H1 (cell line): ENCODE data around the gene HPS5. TPM values are rescaled to one million over a fixed set of nuclear protein-coding genes. Genes with fewer than 3 reads are reported as not detected.

ENCODE experiments used
- CTCF ChIA-PET: fragments of 300-600 bp; sonication (Branson Sonifier 250); formaldehyde crosslinking; loops from one replicate; lab custom pipeline; 2021; ENCODE audit not compliant: partially characterized antibody; lab: Charles Lee
- POLR2A ChIA-PET: fragments of 300-600 bp; sonication (Branson Sonifier 250); formaldehyde crosslinking; loops from one replicate; lab custom pipeline; 2021; ENCODE audit warnings: inconsistent platforms; ENCODE audit not compliant: partially characterized antibody; lab: Charles Lee
- DNase-seq, 2 experiments: peaks; one replicate each; pipeline versions ENCODE4 v3.0.0 to v3.0.0-alpha.2; 2010 to 2022; ENCODE audit warnings: low spot score in 2 of 2, low read depth in 1 of 2, mixed read lengths in 1 of 2
- FAIRE-seq: peaks from 2 replicates; lab custom pipeline; 2011; peaks lifted over from hg19 to GRCh38; lab: Jason Lieb, UNC
- H2AFZ ChIP-seq: 2 replicates; pipeline ENCODE4 v1.8.1; 2012; ENCODE audit warnings: low read length, inconsistent platforms
- H2AK5ac ChIP-seq: 2 replicates; pipeline ENCODE4 v1.6.1; 2013; ENCODE audit warnings: low read depth, low read length
- H2BK120ac ChIP-seq: replicated peaks from 2 replicates; pipeline ENCODE3; 2013; ENCODE audit warnings: low read depth, low read length, inconsistent platforms
- H2BK12ac ChIP-seq: 2 replicates; pipeline ENCODE4 v1.6.1; 2013; ENCODE audit warnings: low read depth, low read length
- H2BK15ac ChIP-seq: 2 replicates; pipeline ENCODE4 v1.6.1; 2013; ENCODE audit warnings: low read length
- H2BK20ac ChIP-seq: 2 replicates; pipeline ENCODE4 v1.6.1; 2013; ENCODE audit warnings: low read length
- H2BK5ac ChIP-seq: 2 replicates; pipeline ENCODE4 v1.6.1; 2013; ENCODE audit warnings: low read depth, low read length
- H3K14ac ChIP-seq: 2 replicates; pipeline ENCODE4 v1.6.1; 2013; ENCODE audit warnings: inconsistent platforms; ENCODE audit not compliant: insufficient read length
- H3K18ac ChIP-seq: 2 replicates; pipeline ENCODE4 v1.6.1; 2013; ENCODE audit warnings: low read length; ENCODE audit errors: extremely low read depth
- H3K23ac ChIP-seq: 2 replicates; pipeline ENCODE4 v1.6.1; 2013; ENCODE audit warnings: inconsistent platforms; ENCODE audit not compliant: insufficient read length
- H3K23me2 ChIP-seq: 2 replicates; pipeline ENCODE4 v1.6.1; 2013; ENCODE audit warnings: low read depth, low read length
- H3K27ac ChIP-seq: 2 replicates; pipeline ENCODE4 v1.6.1; 2011; ENCODE audit warnings: low read depth, low read length, inconsistent platforms
- H3K27me3 ChIP-seq, 4 experiments: replicated peaks in 1 of 4; 1 replicate in 1 of 4; 2 replicates in 3 of 4; pipeline versions ENCODE4 v1.6.1 to v1.8.1; 2011 to 2013; ENCODE audit warnings: low read length in 3 of 4, mild to moderate bottlenecking in 3 of 4, inconsistent platforms in 2 of 4, mixed read lengths in 2 of 4, moderate library complexity in 1 of 4; ENCODE audit not compliant: control insufficient read depth in 3 of 4, insufficient read depth in 3 of 4; ENCODE audit errors: extremely low read depth in 1 of 4
- H3K36me3 ChIP-seq, 4 experiments: 2 replicates each; pipeline versions ENCODE4 v1.6.1 to v1.8.1; 2011 to 2013; ENCODE audit warnings: mild to moderate bottlenecking in 4 of 4, low read length in 3 of 4, moderate library complexity in 2 of 4, control low read depth in 1 of 4, inconsistent platforms in 1 of 4; ENCODE audit not compliant: insufficient read depth in 4 of 4, control insufficient read depth in 2 of 4
- H3K4ac ChIP-seq: replicated peaks from 2 replicates; pipeline ENCODE3; 2013; ENCODE audit warnings: low read length, low read depth, mixed read lengths, inconsistent platforms; ENCODE audit not compliant: insufficient read length
- H3K4me1 ChIP-seq, 4 experiments: replicated peaks in 1 of 4; 1 replicate in 1 of 4; 2 replicates in 3 of 4; pipeline versions ENCODE4 v1.6.1 to v1.8.1; 2011 to 2013; ENCODE audit warnings: low read length in 3 of 4, inconsistent platforms in 2 of 4, mixed read lengths in 1 of 4; ENCODE audit not compliant: insufficient read depth in 4 of 4, control insufficient read depth in 3 of 4
- H3K4me2 ChIP-seq, 2 experiments: 2 replicates each; pipeline versions ENCODE4 v1.6.1 to v1.8.1; 2011 to 2013; ENCODE audit warnings: low read depth in 2 of 2, low read length in 2 of 2, control low read depth in 1 of 2, inconsistent platforms in 1 of 2, mild to moderate bottlenecking in 1 of 2; ENCODE audit not compliant: insufficient read depth in 1 of 2
- H3K4me3 ChIP-seq, 4 experiments: fragments of 200-600, 300-600 bp in 1 of 4; sonication (generic), shearing (Covaris generic), sonication (Bioruptor Twin) in 1 of 4; 2 replicates each; pipeline versions ENCODE4 v1.5.1 to v1.8.1; 2011 to 2016; ENCODE audit warnings: low read length in 4 of 4, low read depth in 3 of 4, control low read depth in 2 of 4, inconsistent platforms in 2 of 4, mild to moderate bottlenecking in 2 of 4, mixed read lengths in 1 of 4, moderate library complexity in 1 of 4; ENCODE audit not compliant: insufficient read depth in 2 of 4; ENCODE audit errors: extremely low read depth in 1 of 4
- H3K56ac ChIP-seq: replicated peaks from 2 replicates; pipeline ENCODE3; 2013; ENCODE audit warnings: low read depth, mild to moderate bottlenecking, mixed read lengths, low read length, inconsistent platforms; ENCODE audit not compliant: insufficient read length
- H3K79me1 ChIP-seq: 2 replicates; pipeline ENCODE4 v1.6.1; 2013; ENCODE audit warnings: low read depth, low read length, control low read depth
- H3K79me2 ChIP-seq, 2 experiments: 2 replicates each; pipeline versions ENCODE4 v1.6.1 to v1.8.1; 2012 to 2013; ENCODE audit warnings: low read length in 2 of 2, mild to moderate bottlenecking in 2 of 2, inconsistent platforms in 1 of 2; ENCODE audit not compliant: insufficient read depth in 2 of 2, control insufficient read depth in 1 of 2
- H3K9ac ChIP-seq, 4 experiments: replicated peaks in 1 of 4; 1 replicate in 1 of 4; 2 replicates in 3 of 4; pipeline versions ENCODE4 v1.6.1 to v1.8.1; 2011 to 2013; ENCODE audit warnings: low read depth in 3 of 4, low read length in 3 of 4, control low read depth in 2 of 4, mild to moderate bottlenecking in 2 of 4, moderate library complexity in 2 of 4, inconsistent platforms in 1 of 4; ENCODE audit errors: extremely low read depth in 1 of 4
- H3K9me3 ChIP-seq, 2 experiments: 2 replicates each; pipeline versions ENCODE4 v1.6.1 to v1.8.1; 2012 to 2013; ENCODE audit warnings: mild to moderate bottlenecking in 2 of 2, moderate library complexity in 2 of 2, control low read depth in 1 of 2, inconsistent platforms in 1 of 2, low read depth in 1 of 2, low read length in 1 of 2, mixed read lengths in 1 of 2; ENCODE audit not compliant: insufficient read depth in 2 of 2
- H4K20me1 ChIP-seq, 2 experiments: replicated peaks in 1 of 2; 2 replicates each; pipeline versions ENCODE3 to v1.8.1; 2011 to 2013; ENCODE audit warnings: inconsistent platforms in 2 of 2, low read length in 2 of 2, mild to moderate bottlenecking in 1 of 2; ENCODE audit not compliant: insufficient read depth in 2 of 2, control insufficient read depth in 1 of 2
- H4K5ac ChIP-seq: 2 replicates; pipeline ENCODE4 v1.6.1; 2013; ENCODE audit warnings: low read length, low read depth, mixed read lengths, inconsistent platforms; ENCODE audit not compliant: insufficient read length
- H4K8ac ChIP-seq: 2 replicates; pipeline ENCODE4 v1.8.0; 2013; ENCODE audit warnings: mild to moderate bottlenecking, moderate library complexity, low read length, inconsistent platforms; ENCODE audit not compliant: insufficient read depth; ENCODE audit errors: extremely low read depth
- H4K91ac ChIP-seq: replicated peaks from 2 replicates; pipeline ENCODE3; 2013; ENCODE audit warnings: low read length, mixed read lengths, inconsistent platforms; ENCODE audit not compliant: insufficient read length
- BRCA1 ChIP-seq: IDR thresholded peaks from 2 replicates; pipeline ENCODE4 v1.6.1; 2012; ENCODE audit warnings: low read depth, low read length, improper control_type of control experiment
- CBX8 ChIP-seq: fragments of 300-800, 300-1000 bp; sonication (generic); IDR thresholded peaks from 2 replicates; pipeline ENCODE4 v1.7.1; 2016; ENCODE audit warnings: low read depth, low read length, borderline replicate concordance
- JUN ChIP-seq: IDR thresholded peaks from 2 replicates; pipeline ENCODE4 v1.6.1; 2011; ENCODE audit warnings: low read depth, mild to moderate bottlenecking, improper control_type of control experiment, low read length
- NRF1 ChIP-seq: IDR thresholded peaks from 2 replicates; pipeline ENCODE4 v1.6.1; 2011; ENCODE audit warnings: mild to moderate bottlenecking, low read depth, low read length, improper control_type of control experiment
- SIX5 ChIP-seq: IDR thresholded peaks from 2 replicates; pipeline ENCODE4 v1.6.1; 2011; ENCODE audit warnings: mild to moderate bottlenecking, low read depth, low read length
- SP1 ChIP-seq: IDR thresholded peaks from 2 replicates; pipeline ENCODE4 v1.6.1; 2011; ENCODE audit warnings: low read depth, low read length
- TAF7 ChIP-seq: optimal IDR thresholded peaks from 2 replicates; pipeline ENCODE3; 2011; ENCODE audit warnings: low read depth, mild to moderate bottlenecking, inconsistent platforms, low read length, moderate library complexity, borderline replicate concordance
- TBP ChIP-seq: IDR thresholded peaks from 2 replicates; pipeline ENCODE4 v1.6.1; 2011; ENCODE audit warnings: low read depth, low read length, improper control_type of control experiment
- WGBS, 2 experiments: shearing (Covaris generic) in 1 of 2; methylation state at CpG; one replicate each; pipeline versions ENCODE4 v1.1.6 to v1.1.7; 2013 to 2015; ENCODE audit warnings: low lambda C conversion rate in 2 of 2, mixed read lengths in 2 of 2, inconsistent platforms in 1 of 2, low coverage in 1 of 2, missing lambda C conversion rate in 1 of 2; ENCODE audit not compliant: insufficient replicate concordance in 2 of 2, insufficient coverage in 1 of 2, insufficient read length in 1 of 2; ENCODE audit errors: extremely low coverage in 1 of 2, missing lambda C conversion rate in 1 of 2; 5-methylcytosine and 5-hydroxymethylcytosine counted together
- polyA plus RNA-seq, 7 experiments: library from polyadenylated mRNA; depleted of rRNA in 3 of 7; stranded (reverse) in 5 of 7; unstranded in 2 of 7; fragments of >200 nt in 5 of 7; fragments of 200-250 nt in 2 of 7; gene quantifications; 1 replicate in 5 of 7; 2 replicates in 1 of 7; 4 replicates in 1 of 7; pipeline versions ENCODE4 v1.2.1 to v1.2.3, GENCODE V29; 2011 to 2013; ENCODE audit warnings: missing spikeins in 2 of 7, mixed read lengths in 2 of 7
- total RNA-seq: library from RNA; stranded (reverse); fragmentation: NEBNext Ultra II Directional; extraction: Animal tissue kit (Norgen Biotek cat#: 25700); gene quantifications from 2 replicates; pipeline ENCODE4 v1.2.1, GENCODE V29; 2021
- TF ChIP-seq, protein P1 (sequence below), 3 experiments: IDR thresholded peaks; 1 replicate in 2 of 3; 2 replicates in 1 of 3; pipeline versions ENCODE4 v1.5.1 to v1.6.1; 2011; ENCODE audit warnings: low read length in 3 of 3, mild to moderate bottlenecking in 3 of 3, inconsistent platforms in 2 of 3, low read depth in 1 of 3, moderate library complexity in 1 of 3; ENCODE audit not compliant: insufficient read depth in 1 of 3; ENCODE audit errors: control extremely low read depth in 1 of 3

Gene HPS5
- total and polyA plus RNA-seq, 2 of the 8 experiments (the other 6 are each of a cell fraction or from before 2014, with no cell fraction given) = 5.0 to 18.5 TPM

DNA sequence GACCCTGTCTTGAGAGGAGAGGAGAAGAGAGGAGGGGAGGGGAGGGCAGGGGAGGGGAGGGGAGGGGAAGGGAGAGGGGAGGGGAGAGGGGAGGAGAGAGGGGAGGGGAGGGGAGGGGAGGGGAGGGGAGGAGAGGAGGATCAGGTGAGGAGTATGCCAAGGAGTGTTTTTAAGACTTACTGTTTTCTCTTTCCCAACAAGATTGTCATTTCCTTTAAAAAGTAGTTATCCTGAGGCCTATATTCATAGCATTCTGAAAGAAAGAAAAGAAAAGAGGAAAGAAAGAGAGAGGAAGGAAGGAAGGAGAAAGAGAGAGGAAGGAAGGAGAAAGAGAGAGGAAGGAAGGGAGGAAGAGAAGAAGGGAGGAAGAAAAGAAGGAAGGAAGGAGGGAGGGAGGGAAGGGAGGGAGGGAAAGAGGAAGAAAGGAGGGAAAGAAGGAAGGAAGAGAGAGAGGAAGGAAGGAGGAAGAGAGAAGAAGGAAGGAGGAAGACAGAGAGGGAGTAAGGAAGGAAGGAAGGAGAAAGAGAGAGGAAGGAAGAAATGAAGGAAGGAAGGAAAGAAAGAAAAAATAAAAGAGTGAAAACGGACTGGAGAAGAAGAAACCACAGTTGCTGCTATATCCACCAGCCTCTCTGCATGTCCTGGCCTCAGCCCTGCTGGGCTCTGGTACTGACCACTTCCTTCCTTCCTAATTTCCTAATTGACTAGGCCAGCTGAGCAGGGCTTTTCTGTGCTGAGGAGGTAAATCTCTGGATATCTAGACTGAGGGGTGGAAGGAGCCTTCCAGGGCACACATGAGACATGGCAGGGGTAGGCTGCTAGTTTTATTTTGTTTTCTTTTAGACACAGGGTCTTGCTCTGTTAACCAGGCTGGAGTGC lies 57.0 kb downstream of the HPS5 start:
- Histone ChIP-seq H3K79me2 (no peaks in the 10 kb centered on the region), H3K23ac (no peak overlapping the region), H3K27ac (no peak overlapping the region), H3K14ac (no peak overlapping the region), H3K23me2 (no peaks in the 10 kb centered on the region; the same call in 1 of the 2 replicates), H3K36me3 (no peaks in the 10 kb centered on the region), H4K91ac (no peak overlapping the region), H2BK12ac (0 out of 2 replicates have a peak overlapping the region, but pooled peaks have one; percentile 17), H4K8ac (no peak overlapping the region), H3K9me3 (no peaks in the 10 kb centered on the region; a peak in 1 of 4 replicates), H3K18ac (no peak overlapping the region), H2AK5ac (no peak overlapping the region), H3K9ac (no peak overlapping the region), H2BK15ac (no peak overlapping the region), H4K20me1 (no peaks in the 10 kb centered on the region), H2BK20ac (no peak overlapping the region), H4K5ac (no peak overlapping the region), H2BK120ac (no peak overlapping the region), H2AFZ (no peak overlapping the region), H2BK5ac (no peak overlapping the region), H3K4me1 (peaks cover 0 to 3% (median under 1%) of the 10 kb centered on the region in 4 experiments; a peak in 2 of 7 replicates), H3K4me2 (no peak overlapping the region), H3K79me1 (no peaks in the 10 kb centered on the region), H3K4ac (no peak overlapping the region), H3K27me3 (no peaks in the 10 kb centered on the region), H3K4me3 (no peak overlapping the region), H3K56ac (no peak overlapping the region)
- ChIA-PET POLR2A (interaction anchor here (0.8 kb wide), 1 partner anchor 130 kb away, joined by 3 read pairs; no protein-coding TSS in a partner anchor), CTCF (interaction anchor here (1.2 to 1.5 kb wide), 5 partner anchors 21 to 159 kb away, joined by 3 to 9 read pairs (median 4); partner anchors contain the start of gene SAAL1)
- DNase-seq = no peak
- FAIRE-seq = no peak
- 100% methylated on average over 1 of the region's 1 CpG; no CpG with 5 or more reads in 1 of the 2 experiments for WGBS, 2 experiments
- TF ChIP-seq SP1 = no peak
- no peak for TF ChIP-seq TBP
- no peak for TF ChIP-seq BRCA1
- TF ChIP-seq TAF7 = no peak
- no peak for TF ChIP-seq JUN
- TF ChIP-seq, protein P1, sequence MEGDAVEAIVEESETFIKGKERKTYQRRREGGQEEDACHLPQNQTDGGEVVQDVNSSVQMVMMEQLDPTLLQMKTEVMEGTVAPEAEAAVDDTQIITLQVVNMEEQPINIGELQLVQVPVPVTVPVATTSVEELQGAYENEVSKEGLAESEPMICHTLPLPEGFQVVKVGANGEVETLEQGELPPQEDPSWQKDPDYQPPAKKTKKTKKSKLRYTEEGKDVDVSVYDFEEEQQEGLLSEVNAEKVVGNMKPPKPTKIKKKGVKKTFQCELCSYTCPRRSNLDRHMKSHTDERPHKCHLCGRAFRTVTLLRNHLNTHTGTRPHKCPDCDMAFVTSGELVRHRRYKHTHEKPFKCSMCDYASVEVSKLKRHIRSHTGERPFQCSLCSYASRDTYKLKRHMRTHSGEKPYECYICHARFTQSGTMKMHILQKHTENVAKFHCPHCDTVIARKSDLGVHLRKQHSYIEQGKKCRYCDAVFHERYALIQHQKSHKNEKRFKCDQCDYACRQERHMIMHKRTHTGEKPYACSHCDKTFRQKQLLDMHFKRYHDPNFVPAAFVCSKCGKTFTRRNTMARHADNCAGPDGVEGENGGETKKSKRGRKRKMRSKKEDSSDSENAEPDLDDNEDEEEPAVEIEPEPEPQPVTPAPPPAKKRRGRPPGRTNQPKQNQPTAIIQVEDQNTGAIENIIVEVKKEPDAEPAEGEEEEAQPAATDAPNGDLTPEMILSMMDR (IDR thresholded peaks at IDR 0.05; ENCODE audit: control extremely low read depth in 1 of 3, insufficient read depth in 1 of 3, low read depth in 1 of 3, low read length in 3 of 3) = no peak
- TF ChIP-seq NRF1 = no peak
- no peak for TF ChIP-seq SIX5
- no peak for TF ChIP-seq CBX8
